ENCODE measurements around the gene CCDC39. TPM values are rescaled to one million over a fixed set of nuclear protein-coding genes. Genes with fewer than 3 reads are reported as not detected.
A peak's percentile ranks its signal among the peaks of the same experiment; 100 is the strongest.

The CCDC39 gene
- total RNA-seq, 1 experiment from 2014 or later: 0.79 TPM

DNA sequence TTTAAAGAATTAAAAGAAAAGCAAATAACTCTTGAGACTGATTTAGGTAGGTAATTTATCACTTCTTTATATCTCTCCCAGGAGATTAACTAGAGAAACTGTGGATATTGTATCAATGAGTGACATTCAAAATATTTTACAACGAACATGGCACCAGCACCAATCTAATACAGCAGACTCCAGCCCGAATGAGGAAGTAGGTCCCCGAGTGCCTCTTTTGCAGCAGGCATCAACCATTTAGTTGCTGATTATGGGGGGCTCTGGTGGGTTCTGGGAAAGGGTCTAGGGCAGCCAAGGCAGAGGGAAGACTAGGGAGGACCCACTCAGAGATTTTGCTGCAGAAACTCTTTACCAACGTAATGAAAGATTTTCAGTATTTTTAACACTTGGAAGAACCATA, 109.1 kb downstream of the CCDC39 start:
- no CpG with 5 or more reads among the region's 4 CpGs for WGBS (ENCODE audit: extremely low coverage, insufficient read length, low lambda C conversion rate)
- H4K8ac ChIP-seq (replicated peaks; ENCODE audit: insufficient read length, low read depth, low read length): no peak overlapping the region
- H3K36me3 Mint-ChIP-seq (ENCODE audit: insufficient read depth in 1 of 3, low read depth in 3 of 3): no peaks in the 10 kb centered on the region; a peak in 1 of 7 replicates
- DNase-seq: no peak
- no peak overlapping the region for H2BK120ac ChIP-seq (ENCODE audit: low read depth, low read length, poor library complexity, severe bottlenecking)
- TF ChIP-seq, protein P1, sequence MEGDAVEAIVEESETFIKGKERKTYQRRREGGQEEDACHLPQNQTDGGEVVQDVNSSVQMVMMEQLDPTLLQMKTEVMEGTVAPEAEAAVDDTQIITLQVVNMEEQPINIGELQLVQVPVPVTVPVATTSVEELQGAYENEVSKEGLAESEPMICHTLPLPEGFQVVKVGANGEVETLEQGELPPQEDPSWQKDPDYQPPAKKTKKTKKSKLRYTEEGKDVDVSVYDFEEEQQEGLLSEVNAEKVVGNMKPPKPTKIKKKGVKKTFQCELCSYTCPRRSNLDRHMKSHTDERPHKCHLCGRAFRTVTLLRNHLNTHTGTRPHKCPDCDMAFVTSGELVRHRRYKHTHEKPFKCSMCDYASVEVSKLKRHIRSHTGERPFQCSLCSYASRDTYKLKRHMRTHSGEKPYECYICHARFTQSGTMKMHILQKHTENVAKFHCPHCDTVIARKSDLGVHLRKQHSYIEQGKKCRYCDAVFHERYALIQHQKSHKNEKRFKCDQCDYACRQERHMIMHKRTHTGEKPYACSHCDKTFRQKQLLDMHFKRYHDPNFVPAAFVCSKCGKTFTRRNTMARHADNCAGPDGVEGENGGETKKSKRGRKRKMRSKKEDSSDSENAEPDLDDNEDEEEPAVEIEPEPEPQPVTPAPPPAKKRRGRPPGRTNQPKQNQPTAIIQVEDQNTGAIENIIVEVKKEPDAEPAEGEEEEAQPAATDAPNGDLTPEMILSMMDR (conservative IDR thresholded peaks at IDR 0.05): no peak
- no peak overlapping the region for H3K4me3 Mint-ChIP-seq
- no peak overlapping the region for H2BK5ac ChIP-seq (ENCODE audit: insufficient read length, low read length)
- H3K79me2 ChIP-seq (ENCODE audit: insufficient read depth, low read length): no peaks in the 10 kb centered on the region
- H4K5ac ChIP-seq (ENCODE audit: insufficient read length, low read depth, low read length): no peak overlapping the region
- no peaks in the 10 kb centered on the region for H3K79me1 ChIP-seq (ENCODE audit: insufficient read depth, low read depth, low read length, poor library complexity, severe bottlenecking)
- H2AFZ ChIP-seq (ENCODE audit: low read length): no peak overlapping the region
- no peak overlapping the region for H2BK15ac ChIP-seq (ENCODE audit: low read depth, low read length)
- H3K4me1 ChIP-seq (ENCODE audit: insufficient read depth, low read length): no peaks in the 10 kb centered on the region; the same call in 1 of the 2 replicates
- no peaks in the 10 kb centered on the region for H4K20me1 ChIP-seq (ENCODE audit: control insufficient read depth, insufficient read depth, insufficient read length)
- no peak overlapping the region for H3T11ph ChIP-seq (ENCODE audit: low read length)
- H2BK20ac ChIP-seq (ENCODE audit: low read depth, low read length, poor library complexity, severe bottlenecking): no peak overlapping the region
- no peak overlapping the region for H3K23ac ChIP-seq (ENCODE audit: insufficient read length, low read depth, low read length)
- H3K27me3 ChIP-seq (ENCODE audit: insufficient read depth, low read length): no peaks in the 10 kb centered on the region
- no peaks in the 10 kb centered on the region for H3K23me2 ChIP-seq (ENCODE audit: insufficient read length, low read depth, low read length, poor library complexity, severe bottlenecking)
- H2AK5ac ChIP-seq (ENCODE audit: insufficient read length, low read length): no peak overlapping the region
- peak overlapping the region in 2 of 3 experiments; percentile 8 to 55; a peak in 1 of 7 replicates for H3K27ac Mint-ChIP-seq
- no peak overlapping the region for H3K9ac ChIP-seq (ENCODE audit: extremely low read depth, insufficient read length, low read length)
- H3K9me3 ChIP-seq (ENCODE audit: control insufficient read depth, low read depth, low read length): no peaks in the 10 kb centered on the region
- no peak overlapping the region for H3K18ac ChIP-seq (ENCODE audit: insufficient read length, low read depth, low read length)
- H4K91ac ChIP-seq (ENCODE audit: insufficient read length, low read depth, low read length): no peak overlapping the region
- H3K4me2 ChIP-seq (ENCODE audit: insufficient read depth, insufficient read length, low read length): no peak overlapping the region
- no peaks in the 10 kb centered on the region for H3K27me3 Mint-ChIP-seq (ENCODE audit: low read depth)
- peaks cover 8 to 10% of the 10 kb centered on the region in 2 experiments for H3K4me1 Mint-ChIP-seq
- H3K27ac ChIP-seq (ENCODE audit: insufficient read length, low read depth, low read length): no peak overlapping the region
- H3K56ac ChIP-seq (ENCODE audit: insufficient read length, low read depth, low read length): no peak overlapping the region
- H3K9me3 Mint-ChIP-seq: peaks cover 2 to 3% of the 10 kb centered on the region in 2 experiments; a peak in 1 of 5 replicates
- H3K14ac ChIP-seq (ENCODE audit: insufficient read depth, low read length): no peak overlapping the region
- H2BK12ac ChIP-seq (ENCODE audit: insufficient read length, low read depth, low read length): no peak overlapping the region
- H3K4ac ChIP-seq (ENCODE audit: low read depth, low read length): no peak overlapping the region

Data from H9 (cell line).